ENCODE results near the gene JADE3.
A peak's percentile ranks its signal among the peaks of the same experiment; 100 is the strongest.
"Not testable (repeated sequence)": the region's sequence is repeated elsewhere in the genome, so short reads cannot be mapped to it uniquely, and the experiment has no call there.

Gene JADE3

DNA sequence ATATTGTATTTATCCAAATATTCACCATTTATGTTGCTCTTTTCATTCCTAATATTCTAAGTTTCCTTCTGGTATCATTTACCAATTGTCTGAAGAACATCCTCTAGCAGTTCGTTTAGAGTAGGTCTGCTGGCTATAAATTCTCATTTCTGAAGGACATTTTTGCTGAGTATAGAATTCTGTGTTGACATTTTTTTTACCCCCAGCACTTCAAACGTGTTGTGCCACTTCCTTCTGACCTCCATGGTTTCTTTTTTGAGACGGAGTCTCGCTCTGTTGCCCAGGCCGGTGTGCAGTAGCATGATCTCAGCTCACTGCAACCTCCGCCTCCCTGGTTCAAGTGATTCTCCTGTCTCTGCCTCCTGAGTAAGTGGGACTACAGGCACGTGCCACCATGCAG is 26.4 kb downstream of the JADE3 start:
- DNase-seq, result no peak

DNA sequence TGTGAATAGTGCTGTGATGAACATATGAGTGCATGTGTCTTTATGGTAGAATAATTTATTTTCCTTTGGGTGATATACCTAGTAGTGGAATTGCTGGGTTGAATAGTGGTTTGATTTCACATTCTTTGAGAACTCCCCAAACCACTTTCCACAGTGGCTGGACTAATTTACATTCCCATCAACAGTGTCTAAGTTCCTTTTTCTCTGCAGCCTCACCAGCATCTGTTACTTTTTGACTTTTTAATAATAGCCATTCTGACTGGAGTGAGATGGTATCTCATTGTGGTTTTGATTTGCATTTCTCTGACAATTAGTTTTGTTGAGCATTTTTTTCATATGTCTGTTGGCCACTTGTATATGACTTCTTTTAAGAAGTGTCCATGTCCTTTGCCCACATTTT is 29.1 kb downstream of the JADE3 start:
- no peak for DNase-seq

DNA sequence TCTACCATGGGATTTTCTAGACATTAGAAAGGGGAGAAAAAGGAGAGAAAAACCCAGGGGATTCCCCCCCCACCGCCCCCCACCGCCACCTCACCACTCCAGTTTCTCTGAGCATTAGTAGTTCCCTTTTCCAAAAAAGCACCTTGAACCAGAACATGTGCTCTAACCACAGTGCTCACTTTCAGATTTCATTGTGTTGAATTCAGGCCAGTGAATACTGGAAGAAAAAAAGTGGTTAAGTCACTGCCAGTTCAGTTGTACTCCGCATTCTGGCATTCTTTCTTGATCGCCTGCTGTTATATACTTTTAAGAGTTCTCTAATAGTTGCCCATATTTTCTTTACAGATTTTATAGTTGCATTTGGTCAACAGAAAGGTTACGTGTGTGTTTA is 40.9 kb downstream of the JADE3 start:
- no peak for DNase-seq

DNA sequence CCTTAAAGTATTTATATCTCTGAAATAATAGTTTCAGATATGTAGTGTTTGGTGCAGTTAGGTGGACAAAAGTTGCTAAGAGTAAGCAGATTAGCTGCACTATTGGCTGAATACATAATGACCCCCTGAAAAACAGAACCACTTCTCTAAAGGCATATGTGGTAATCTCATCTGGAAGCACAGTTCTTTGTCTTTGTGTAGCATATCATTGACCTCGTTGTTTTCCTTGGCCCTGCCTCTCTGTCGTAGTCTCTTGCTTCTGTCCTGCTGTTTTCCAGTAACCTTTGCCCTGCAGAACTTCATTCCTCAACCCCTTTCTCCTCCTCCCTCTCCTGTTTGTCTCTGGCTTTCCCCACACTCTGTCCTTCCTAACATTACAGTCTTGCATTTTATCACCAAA is 41.4 kb downstream of the JADE3 start:
- DNase-seq, result no peak

DNA sequence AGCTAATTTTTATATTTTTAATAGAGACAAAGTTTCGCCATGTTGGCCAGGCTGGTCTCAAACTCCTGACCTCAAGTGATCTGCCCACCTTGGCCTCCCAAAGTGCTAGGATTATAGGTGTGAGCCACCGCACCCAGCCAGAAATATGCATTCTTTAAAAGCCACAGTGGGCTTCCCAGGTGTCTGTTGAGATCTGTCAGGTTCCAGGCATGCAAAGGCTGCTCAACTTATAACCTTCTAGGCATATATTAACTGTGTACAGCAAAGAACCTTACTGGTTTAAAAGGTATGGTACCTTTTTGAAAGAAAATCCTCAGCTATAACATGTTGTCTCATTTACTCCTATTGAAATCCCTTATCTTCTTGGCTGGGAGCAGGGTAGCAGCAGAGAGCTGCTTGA is 42.5 kb downstream of the JADE3 start:
- no peak for DNase-seq

DNA sequence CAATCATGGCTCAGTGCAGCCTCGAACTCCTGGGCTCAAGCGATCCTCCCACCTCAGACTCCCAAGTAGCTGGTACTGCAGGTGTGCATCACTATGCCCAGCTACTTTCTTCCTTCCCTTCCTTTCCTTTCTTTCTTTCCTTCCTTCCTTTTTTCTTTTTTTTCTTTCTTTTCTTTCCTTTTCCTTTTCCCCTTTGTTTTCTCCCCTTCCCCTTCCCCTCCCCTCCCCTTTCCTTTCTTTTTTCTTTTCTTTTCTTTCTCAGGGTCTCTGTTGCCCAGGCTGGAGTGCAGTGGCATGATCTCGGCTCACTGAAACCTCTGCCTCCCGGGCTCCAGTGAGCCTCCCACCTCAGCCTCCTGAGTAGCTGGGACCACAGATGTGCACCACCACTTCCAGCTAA is 44.4 kb downstream of the JADE3 start:
- not testable (repeated sequence) for DNase-seq

DNA sequence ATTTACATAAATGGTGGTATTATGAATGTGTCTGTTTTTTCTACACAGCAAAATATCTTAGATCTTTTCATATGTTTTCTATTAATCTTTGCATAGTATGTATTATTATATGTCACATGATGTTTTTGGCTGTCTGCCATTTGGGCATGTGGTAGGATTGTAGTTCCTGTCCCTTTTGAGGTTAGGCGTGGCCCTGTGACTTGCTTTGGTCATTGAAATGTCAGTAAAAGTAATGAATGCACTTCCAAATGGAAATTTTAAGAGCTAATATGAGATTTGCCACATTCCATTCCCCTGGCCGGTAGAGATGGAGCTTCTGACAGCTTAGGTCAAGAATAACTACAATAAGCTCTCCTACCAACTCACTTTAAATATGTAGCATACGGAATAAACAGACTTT is 45.1 kb downstream of the JADE3 start:
- DNase-seq, result no peak

DNA sequence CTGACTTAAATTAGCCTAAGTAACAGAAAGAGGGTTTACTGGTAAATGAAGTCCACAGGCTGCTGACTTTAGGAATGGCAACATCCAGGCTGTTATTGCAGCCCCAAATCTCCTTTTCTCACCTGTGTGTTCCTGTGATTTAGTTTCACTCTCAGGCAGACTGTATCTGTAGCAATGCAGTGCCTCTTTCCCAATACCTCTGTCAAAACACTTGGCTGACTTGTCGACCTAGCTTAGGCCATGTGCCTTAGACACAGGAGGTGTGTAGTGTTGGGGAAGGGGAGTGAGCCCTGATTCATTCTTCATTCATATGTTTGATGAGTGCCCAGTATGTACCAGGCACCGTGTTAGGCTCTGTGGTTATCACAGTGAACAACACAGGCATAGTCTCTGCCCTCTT is 46.9 kb downstream of the JADE3 start:
- DNase-seq, result no peak

DNA sequence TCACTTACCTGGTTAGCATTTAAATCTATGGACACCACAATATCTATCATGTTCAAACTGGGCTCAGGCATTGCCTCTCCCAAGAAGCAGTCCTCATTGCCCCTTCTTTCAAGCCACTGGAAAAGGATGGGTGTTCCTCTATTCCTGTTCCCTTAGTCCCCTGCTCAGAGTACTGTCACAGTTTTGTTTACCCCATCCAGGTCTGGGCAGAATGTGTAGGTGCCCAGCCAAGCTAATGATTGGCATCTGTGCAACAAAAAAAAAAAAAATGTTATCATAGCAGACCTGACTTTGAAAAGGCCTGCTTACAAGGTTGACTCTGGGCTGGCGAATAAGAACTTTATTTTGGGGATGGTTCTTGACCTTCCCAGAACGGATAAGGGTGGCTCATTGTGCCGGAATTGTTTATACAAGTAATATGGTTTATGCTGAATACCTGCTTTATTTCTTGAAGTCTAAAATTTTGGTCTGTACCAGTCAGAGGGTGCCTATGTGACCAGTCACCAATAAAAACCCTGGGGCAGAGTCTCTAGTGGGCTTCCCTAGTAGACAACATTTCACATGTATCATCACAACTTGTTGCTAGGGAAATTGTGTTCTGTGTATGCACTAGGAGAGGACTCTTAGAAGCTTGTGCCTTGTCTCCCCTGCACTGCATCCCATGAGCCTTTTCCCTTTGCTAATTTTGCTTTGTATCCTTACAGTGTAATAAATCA is 47.9 kb downstream of the JADE3 start:
- DNase-seq, result no peak

DNA sequence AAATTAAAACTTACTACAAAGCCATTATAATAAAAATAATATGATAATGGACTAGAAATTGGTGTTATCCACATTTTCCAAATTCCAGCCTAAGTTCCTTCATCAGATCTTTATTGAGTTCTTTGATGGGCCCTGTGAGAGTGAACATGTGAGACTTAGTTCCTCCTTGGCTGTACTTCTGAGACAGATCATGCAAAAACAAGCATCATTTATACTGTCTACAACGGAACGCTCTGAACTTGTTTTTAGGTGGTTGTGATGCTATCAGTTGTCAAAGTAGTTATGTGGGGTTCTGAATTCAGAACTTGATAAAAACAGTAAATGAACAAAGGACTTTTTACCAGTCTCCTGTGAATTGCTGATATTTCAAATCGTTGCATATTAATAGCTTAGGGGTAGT is 48.9 kb downstream of the JADE3 start:
- no peak for DNase-seq

DNA sequence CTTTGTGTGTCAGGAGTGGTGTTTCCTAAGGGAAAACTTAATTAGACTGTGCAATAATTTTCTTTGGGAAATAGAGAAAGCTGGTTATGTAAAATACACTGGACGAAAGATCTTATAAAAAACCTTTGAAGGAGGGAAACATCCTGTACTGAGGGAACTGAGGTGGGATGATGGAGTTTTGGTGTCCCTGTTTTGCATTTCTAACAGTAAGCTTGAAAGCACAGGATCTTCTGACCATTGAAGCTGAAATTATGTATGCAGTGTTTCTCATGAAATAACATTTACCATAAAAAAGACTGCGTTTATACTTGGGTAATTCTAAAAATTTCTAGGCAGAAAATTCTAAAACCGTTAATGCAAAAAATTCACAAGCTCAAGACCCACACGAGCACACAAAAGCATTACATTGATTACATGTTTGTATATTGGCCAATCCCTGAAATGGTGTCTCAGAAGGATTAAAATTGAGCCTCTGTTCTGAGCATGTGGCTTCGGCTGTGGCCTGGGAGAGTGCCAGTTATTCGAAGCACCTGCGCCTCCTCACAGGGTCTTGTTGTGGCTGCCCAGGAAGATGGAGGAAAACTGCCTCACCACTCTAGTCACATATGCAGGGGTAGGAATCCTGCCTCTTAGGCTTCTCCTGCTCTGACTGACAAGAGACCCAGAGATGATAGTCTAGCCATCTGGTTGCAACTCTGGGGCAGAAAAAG is 49.5 kb downstream of the JADE3 start:
- peak; percentile 16 for DNase-seq

DNA sequence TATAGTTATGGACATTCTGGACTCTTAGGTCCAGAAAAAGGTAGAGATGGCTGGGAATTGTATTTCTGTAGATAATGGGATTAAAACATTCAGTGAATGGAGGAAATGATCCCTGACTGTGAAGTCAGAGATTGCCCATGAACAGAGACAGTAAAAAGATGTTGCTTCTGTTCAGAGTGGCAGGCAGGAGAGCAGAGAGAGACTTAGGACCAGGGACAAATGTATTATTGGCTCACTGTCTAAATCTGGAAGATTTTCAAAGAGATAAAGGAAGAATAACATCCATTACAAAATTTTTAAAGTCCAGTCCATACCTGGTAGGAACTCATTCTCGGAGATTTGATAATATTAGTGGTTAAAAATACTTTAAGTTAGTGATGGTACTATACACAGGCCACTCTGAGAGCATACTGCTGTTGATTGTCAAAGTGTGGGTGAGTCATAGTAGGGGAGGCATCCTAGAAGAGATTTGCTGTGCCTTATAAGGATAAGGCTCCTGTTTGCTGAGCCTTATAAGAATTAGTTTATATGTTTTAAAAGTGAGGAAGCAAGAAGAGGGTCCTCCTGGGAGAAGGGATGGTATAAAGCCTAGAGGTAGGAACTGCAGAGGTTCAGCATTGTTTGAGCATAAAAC is 53.0 kb downstream of the JADE3 start:
- no peak for DNase-seq

DNA sequence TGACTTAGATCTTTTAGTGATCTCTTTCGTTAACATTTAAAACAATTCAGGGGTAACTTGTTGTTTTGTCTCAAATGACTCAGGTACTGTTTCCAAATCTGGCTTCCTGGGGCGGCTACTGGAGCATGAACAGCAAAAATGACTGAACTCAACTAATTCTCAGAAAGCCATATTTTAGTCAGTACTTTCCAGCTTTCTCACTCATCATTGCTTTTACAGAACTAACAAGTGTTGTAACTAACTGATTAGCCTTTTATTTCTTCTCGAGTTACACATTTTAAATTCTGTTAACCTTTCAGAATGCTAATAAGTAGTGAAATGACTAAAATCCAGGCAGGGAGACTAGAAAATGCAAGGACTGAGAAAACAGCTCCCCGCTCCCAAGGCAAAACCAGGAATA is 55.3 kb downstream of the JADE3 start:
- no peak for DNase-seq

DNA sequence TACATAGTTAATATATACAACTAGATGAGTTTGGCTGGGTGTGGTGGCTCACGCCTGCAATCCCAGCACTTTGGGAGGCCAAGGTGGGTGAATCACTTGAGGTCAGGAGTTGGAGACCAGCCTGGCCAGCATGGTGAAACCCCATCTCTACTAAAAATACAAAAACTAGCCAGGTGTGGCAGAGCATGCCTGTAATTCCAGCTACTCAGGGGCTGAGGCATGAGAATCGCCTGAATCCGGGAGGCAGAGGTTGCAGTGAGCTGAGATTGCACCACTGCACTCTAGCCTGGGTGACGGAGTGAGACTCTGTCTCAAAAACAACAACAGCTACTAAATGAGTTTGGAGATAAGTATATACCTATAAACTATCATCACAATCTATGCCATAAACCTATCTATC is 64.8 kb downstream of the JADE3 start:
- DNase-seq, result not testable (repeated sequence)

DNA sequence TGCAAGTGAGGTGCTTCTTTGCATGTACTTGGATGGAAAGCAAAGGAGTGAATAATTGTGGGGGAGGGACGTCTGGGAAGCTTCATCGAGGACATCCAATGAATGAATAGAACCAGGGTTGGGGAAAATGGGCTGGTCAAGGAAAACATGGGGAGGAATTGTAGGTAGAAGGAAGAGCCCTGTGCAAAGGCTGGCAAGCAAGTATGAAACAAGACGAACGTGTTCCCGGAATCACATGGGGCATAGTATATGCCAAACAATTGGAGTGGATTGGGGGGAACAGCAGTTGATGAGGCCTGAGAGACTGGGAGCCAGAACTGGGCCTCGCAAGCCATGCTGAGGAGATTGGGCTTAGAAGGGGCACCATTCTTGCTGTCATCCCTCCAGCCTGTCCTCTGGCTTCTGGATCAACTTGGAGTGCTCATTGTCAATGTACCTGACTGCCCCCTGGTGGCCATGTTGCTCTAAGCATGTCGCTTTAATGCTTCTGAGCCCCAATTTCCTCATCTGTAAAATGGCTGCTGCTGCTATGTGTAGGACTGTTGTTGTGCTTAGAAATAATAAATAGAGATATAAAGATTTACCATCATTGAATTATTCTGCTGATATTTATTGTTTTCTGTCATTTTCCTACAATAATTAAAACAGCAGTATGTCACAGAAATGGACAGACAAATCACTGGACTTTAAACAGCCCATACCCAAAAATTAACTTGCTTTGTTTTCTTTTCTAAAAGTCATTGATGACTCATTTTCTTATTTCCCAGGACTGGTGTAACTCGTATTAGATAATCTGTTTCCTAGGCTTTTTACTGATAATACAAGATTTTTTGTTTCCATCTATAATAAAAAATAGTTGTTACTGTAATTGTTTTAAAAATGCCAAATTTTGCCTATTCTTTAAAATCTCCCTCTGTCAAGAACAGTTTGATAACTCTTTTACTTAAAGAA is 66.4 kb downstream of the JADE3 start:
- DNase-seq, result no peak

DNA sequence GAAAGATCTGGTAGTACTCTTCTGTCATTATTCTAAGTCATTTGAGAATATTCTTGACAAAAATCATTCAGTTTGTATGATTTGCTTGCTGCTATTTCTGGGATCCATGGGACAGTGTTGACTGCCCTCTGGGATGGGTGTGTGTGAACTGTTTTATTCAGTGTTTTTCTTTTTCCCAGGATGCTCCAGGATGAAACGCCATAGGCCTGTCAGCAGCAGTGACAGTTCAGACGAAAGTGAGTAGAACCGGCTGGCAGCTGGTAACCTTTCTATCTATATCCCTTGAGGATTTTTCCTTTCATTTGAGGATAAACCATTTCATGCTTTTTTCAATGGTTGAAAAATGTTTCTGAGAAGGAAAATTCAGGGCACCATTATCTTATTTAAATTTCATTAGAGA is 72.5 kb downstream of the JADE3 start:
- DNase-seq, result no peak

DNA sequence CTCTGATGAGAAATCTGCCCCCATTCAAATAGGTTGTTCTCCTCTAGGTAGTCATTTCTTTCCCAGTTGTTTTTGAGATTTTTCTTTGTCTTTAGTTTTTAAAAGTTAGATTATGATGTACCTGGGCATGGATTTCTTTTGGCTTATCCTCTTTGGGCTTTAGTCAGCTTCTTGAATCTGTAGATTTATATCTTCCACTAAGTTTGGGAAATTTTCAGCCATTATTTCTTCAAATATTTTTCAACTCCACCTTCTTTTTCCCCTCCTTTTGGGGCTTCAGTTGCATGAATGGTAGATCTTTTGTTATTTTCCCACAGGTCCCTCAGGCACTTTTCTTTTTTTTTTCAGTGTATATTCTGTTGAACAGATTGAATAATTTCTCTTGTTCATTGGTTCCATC is 77.3 kb downstream of the JADE3 start:
- no peak for DNase-seq

DNA sequence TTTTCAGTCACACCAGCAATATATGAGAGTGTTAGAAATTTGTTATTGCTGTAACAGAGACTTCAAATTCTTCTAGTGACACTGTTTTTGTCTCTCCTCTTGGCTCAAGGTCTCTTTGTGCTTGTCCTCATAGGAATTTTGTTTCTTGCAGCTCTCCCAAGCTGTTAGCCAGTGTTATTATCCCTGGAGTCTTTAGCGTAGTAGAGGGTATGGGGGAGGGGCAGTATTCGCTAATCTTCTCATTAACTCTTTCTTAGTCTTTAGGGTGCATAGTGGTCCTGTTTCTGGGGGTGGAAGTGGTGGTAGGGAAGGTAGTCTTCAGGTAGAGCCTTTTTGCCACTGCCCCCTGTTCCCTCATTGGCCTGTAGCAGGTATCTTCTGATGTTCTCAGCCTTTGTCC is 79.4 kb downstream of the JADE3 start:
- no peak for DNase-seq

DNA sequence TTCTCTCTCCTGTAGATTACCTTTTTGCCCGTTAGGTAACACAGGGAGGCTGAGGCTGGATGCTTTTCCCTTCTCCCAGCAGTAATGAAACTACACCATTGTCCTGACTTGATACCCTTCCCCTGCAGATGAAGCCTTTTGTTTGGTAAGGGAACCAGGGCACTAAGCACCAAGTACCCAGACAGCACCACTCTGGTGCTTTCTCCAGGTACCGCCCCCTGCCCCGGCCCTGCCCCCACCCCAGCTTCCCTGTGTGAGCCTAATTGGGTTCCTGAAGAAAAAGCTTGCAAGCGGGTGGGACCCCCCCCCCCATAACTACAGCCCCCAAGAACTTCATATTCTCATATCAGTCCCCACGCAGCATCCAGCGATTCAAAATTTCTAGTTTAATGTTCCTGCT is 79.8 kb downstream of the JADE3 start:
- no peak for DNase-seq

DNA sequence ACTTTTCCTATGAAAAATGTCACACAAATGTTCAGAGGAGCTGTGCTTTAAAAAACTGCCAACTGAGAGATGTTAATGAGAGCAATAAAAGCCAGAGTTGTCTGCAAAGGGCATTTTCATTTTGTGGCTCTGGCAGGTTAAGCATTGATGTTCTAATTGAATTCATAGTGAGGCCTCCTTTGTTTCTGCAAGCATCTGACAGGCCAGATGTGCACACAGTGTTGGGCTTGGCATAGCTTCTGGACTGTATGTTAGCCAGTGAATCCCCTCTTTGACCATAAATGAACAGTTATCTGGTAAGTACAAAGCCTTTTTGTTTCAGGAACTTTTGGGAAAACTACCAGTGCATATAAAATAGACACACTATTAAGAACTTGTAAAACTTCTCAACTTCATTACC is 81.9 kb downstream of the JADE3 start:
- DNase-seq, result no peak

DNA sequence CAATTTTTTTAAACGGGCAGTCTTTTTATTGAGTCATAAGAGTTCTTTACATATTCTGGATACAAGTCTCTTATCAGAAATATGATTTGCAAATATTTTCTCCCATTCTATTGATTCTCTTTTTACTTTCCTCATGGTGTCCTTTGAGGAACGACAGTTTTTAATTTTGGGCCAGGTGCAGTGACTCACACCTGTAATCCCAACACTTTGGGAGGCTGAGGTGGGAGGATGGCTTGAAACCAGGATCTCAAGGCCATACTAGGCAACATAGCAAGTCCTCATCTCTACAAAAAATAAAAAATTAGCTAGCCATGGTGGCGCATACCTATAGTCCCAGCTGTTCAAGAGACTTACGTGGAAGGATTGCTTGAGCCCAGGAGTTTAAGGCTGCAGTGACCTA is 99.9 kb downstream of the JADE3 start:
- DNase-seq, result no peak

DNA sequence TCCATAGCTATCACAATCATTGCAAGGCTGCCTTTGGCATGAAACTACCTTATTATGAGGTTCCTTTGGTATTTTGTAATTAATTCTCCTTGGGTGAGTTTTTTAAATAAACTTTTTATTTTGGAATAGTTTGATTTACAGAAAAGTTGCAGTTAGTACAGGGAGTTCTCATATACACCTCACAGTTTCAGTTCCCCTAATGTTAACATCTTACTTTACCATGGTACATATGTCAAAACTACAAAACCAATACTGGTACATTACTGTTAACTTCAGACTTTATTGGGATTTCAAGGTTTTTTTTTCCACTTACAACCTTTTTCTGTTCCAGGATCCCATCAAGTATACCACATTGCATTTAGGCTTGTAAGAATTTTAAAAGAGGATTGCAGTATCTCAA is 114.0 kb downstream of the JADE3 start:
- no peak for DNase-seq

DNA sequence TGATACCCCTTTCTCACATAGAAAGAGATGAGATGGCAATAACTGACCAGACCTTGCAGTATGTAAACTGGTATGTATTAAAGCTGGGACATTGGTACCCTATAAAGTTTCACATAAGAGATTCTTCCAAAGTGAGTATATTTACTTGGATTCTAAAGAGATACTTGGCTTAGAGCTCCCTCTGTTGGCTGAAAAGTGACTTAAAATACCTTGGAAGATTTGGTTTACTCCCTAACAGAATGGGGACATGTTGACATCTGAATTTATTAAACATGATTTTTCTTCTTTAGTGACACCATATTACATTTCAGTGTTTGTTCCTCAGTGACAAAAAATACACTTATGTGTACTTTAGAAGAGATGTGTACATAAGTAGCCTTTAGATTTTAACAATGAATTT is 118.1 kb downstream of the JADE3 start:
- DNase-seq, result no peak

Data from DMS79 (cell line).